ENCODE measurements around the gene CAMSAP2.
"Not testable (repeated sequence)": the region's sequence is repeated elsewhere in the genome, so short reads cannot be mapped to it uniquely, and the experiment has no call there.

CAMSAP2 gene

GRCh38 chr1:200739702-200740570 lies 1.2 kb downstream of the CAMSAP2 start:
- no peak for DNase-seq (ENCODE audit: low spot score)

DNA sequence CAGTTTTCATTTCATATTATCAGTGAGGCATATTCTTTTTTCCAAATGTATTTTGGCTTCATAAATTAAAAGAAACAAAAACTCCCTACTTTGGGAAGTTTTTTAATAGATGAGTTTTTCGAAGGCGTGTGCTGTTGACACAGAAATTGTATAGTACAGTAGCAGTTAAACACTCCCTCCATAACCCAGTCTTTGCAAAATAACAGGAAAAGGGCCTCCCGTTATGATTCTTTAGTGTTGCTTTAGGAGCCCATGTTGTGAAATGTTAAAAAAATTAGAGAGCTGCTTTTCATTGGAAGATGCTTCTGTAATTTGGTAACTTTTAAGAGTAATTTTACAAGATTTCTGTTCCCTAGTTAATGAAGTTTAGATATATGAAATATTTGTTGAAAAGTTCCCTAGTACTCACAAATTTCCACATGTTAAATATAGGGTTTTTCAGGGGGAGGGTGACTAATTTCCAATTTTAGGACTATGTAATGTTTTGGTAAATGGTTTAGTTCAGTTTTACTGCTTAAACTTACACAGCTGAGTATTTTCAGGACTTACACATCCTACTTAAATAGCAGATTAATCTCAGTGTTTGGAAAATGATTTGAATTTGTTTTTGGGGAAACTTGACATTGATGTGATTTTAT lies 2.0 kb downstream of the CAMSAP2 start:
- no peak for DNase-seq (ENCODE audit: low spot score)

GRCh38 chr1:200741551-200742207 lies 3.0 kb downstream of the CAMSAP2 start:
- no peak for DNase-seq (ENCODE audit: low spot score)

- DNase-seq (ENCODE audit: low spot score), result no peak
Observed at GRCh38 chr1:200744143-200744542, 5.5 kb downstream of the CAMSAP2 start.

DNA sequence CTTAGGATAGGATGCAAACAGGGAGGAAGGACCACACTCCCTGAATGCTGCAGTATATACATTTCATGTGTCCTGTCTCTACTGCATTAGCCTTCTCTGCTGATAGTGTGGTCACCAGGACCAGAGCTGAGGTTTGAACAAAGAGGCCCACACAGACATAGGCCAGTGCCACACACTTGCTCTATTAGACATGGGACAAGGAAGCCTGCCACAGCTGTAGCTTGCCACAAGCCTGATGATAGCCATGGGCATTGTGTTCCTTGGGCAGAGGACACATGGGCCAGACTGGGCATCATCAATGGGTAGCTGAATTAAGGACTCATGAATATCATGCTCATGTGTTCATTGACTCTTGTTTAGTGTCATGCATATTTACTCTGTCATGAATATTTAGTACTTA lies 10.4 kb downstream of the CAMSAP2 start:
- DNase-seq (ENCODE audit: low spot score), result no peak

- DNase-seq (ENCODE audit: low spot score), result not testable (repeated sequence)
Observed at GRCh38 chr1:200750749-200751148, 12.1 kb downstream of the CAMSAP2 start.

DNA sequence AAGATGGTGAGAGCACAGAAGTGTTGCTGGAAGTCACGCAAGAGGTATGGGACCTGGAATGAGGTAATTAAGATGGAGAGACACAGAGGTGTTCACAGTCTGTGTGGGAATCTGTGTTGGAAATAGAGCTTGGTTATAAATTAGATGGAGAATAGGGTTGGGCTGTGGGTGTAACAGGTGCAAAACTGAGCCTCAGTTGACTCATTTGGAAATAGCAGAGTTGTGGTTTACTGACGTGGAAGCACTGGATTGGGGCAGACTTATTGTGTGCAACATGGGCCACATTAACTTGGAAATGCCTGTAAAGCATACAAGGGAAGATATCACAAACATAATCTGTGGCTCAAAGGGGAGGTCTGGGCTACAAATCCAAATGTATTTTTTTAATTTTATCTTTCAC lies 13.0 kb downstream of the CAMSAP2 start:
- no peak for DNase-seq (ENCODE audit: low spot score)

- no peak for DNase-seq (ENCODE audit: low spot score)
Observed at GRCh38 chr1:200753650-200754198, 15.0 kb downstream of the CAMSAP2 start.

- DNase-seq (ENCODE audit: low spot score), result no peak
Observed at GRCh38 chr1:200755456-200755855, 16.8 kb downstream of the CAMSAP2 start.

DNA sequence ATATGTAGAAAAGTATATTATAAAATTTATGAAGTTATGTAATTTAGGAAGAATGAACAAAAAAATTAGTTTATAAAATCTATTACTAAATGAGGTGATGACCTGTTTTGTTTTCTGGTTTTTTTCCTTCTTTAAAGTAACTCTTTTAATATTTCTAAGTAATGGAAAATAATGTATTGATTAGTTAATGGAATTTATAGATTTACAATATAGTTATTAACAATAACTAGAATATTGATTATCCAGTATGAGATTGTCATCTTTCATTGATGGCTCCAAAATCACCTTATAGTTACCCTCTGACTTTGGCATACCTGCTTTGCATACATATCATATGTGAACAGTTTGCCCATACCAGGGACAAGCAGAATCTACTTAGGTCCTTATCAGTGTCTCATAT lies 23.4 kb downstream of the CAMSAP2 start:
- DNase-seq (ENCODE audit: low spot score), result no peak

- DNase-seq (ENCODE audit: low spot score), result no peak
Observed at GRCh38 chr1:200767321-200767720, 28.6 kb downstream of the CAMSAP2 start.

- DNase-seq (ENCODE audit: low spot score), result no peak
Observed at GRCh38 chr1:200771625-200772555, 33.2 kb downstream of the CAMSAP2 start.

- DNase-seq (ENCODE audit: low spot score), result no peak
Observed at GRCh38 chr1:200774311-200774710, 35.6 kb downstream of the CAMSAP2 start.

DNA sequence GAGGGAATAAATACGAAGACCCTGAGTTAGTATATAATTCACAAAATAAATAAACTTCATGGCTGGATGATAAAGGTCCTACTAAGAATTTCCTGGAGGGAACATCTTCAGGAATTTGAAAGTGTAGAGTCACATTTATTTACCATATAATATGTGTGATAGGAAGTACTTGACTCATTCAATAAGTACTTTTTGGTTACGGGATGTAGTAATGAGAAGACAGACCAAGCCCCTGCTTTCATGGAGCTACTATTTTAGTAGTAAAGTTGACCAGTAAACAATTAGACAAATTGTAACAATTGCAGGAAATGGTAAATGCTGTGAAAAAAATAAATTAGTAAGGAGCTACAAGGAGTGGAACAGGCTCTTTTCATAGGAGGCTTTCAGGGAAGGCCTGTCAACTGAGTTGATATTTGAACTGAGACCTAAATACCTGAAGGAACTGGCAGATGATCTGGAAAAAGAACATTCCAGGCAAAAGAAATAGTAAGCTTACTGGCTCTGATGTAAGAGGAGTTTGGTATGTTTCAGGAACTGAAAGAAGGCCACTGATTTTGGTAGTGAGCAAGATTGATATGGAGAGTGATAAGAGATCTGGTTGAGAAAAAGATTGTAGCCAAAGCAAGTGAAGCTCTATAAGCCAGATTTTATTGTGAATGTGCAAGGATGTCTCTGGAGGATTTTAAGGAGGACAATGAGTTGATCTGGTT lies 36.2 kb downstream of the CAMSAP2 start:
- DNase-seq (ENCODE audit: low spot score), result no peak

- no peak for DNase-seq (ENCODE audit: low spot score)
Observed at GRCh38 chr1:200775850-200776249, 37.2 kb downstream of the CAMSAP2 start.

DNA sequence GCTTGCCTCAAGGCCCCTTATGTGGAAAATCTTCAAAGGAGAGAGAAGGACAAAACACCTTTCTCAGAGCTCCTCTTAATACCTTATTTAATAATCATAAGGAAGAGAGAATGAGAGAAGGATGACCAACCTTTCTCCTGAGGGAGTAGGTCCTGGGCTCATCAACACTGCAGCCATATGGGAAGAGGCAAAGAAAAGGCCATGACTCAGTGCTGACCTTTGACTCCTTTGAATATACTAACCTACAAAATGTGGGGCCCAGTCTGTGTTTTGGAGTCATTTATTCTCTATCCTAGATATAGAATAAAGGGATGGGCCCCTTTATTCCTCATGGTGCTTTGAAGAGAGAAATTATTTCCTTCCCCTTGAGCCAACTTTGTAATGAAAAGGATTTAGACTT lies 38.3 kb downstream of the CAMSAP2 start:
- DNase-seq (ENCODE audit: low spot score), result no peak

DNA sequence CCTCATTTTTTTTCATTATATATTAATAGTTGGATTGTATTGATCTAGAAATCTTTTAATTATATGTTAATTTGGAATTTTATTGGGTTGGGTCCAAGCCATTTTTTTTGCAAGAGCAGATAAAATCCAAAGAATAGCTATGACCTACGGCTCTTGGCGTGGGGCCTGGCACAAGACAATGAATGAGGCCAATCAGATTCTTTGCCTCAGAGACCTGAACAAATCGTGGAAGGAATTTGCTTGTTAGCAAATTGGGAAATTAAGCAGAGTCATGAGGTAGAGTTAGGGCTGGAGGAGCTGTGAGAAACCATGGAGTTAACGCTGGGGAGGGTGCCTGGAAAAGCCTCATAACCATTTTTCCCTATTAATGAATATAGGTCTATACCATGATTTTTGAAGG lies 40.1 kb downstream of the CAMSAP2 start:
- DNase-seq (ENCODE audit: low spot score), result no peak

DNA sequence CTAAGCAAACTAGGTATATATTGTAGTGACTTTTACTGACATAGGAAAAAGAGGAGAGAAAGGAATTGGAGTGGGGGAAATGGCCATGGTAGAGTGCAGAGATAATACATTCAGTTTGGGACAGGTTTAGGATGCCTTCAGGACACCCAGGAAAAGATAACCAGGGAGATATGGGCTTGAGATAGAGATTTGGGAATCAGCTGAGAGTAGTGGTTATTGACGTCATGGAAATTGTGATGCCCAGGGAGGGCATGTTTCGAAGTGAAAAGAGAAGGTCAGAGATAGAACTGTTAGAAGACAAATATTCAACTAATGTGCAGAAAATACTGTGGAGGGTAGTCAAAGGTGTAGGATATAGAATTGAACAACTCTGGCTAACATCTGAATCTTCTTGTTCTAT lies 40.6 kb downstream of the CAMSAP2 start:
- DNase-seq (ENCODE audit: low spot score), result no peak

- DNase-seq (ENCODE audit: low spot score), result no peak
Observed at GRCh38 chr1:200780545-200781369, 42.1 kb downstream of the CAMSAP2 start.

GRCh38 chr1:200783926-200784325 lies 45.2 kb downstream of the CAMSAP2 start:
- no peak for DNase-seq (ENCODE audit: low spot score)
